ENCODE data around the gene POTEJ.
"Not testable (repeated sequence)": the region's sequence is repeated elsewhere in the genome, so short reads cannot be mapped to it uniquely, and the experiment has no call there.

DNA sequence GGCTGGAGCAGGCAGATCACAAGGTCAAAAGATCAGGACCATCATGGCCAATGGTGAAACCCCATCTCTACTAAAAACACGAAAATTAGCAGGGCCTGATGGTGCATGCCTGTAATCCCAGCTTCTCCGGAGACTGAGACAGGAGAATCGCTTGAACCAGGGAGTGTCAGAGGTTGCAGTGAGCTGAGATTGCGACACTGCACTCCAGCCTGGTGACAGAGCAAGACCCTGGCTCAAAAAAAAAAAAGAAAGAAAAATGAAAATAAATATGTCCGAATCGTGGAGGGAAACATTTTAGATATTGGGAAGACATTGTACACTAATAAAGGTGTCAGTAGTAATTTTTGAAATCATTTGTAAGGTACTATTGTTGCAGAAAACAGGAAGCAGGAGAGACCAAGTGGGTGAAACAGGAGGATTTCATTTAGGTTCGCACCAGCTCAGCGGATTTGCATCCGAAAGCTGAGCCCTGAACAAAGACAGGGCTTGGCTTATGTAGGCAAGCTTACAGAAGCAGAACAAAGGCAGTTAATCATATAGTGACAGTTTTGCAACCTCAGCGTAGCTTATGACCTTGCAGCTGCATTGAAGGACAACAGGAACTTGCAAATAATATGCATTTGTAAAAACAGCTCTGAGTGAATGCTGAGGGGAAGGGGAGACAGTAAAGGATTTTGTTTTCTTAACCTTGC lies 17.7 kb downstream of the POTEJ start:
- TF ChIP-seq EZH2 (IDR thresholded peaks at IDR 0.05; ENCODE audit: low read depth) = not testable (repeated sequence)
- TF ChIP-seq, protein P1, sequence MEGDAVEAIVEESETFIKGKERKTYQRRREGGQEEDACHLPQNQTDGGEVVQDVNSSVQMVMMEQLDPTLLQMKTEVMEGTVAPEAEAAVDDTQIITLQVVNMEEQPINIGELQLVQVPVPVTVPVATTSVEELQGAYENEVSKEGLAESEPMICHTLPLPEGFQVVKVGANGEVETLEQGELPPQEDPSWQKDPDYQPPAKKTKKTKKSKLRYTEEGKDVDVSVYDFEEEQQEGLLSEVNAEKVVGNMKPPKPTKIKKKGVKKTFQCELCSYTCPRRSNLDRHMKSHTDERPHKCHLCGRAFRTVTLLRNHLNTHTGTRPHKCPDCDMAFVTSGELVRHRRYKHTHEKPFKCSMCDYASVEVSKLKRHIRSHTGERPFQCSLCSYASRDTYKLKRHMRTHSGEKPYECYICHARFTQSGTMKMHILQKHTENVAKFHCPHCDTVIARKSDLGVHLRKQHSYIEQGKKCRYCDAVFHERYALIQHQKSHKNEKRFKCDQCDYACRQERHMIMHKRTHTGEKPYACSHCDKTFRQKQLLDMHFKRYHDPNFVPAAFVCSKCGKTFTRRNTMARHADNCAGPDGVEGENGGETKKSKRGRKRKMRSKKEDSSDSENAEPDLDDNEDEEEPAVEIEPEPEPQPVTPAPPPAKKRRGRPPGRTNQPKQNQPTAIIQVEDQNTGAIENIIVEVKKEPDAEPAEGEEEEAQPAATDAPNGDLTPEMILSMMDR (conservative IDR thresholded peaks at IDR 0.05) = not testable (repeated sequence)
